Esophagus mucosa (tissue), 1 donor: ENCODE measurements around the gene CDK2. TPM values are rescaled to one million over a fixed set of nuclear protein-coding genes. Genes with fewer than 3 reads are reported as not detected.
"Not testable (repeated sequence)": the region's sequence is repeated elsewhere in the genome, so short reads cannot be mapped to it uniquely, and the experiment has no call there.

ENCODE experiments used
- ATAC-seq: fragments of 200-7000 bp; cut with Tn5 transposase; one replicate; pipeline ENCODE4 v1.9.1; 2020
- total RNA-seq: library from RNA; stranded (reverse); gene quantifications from one replicate; pipeline ENCODE4 v1.2.4, GENCODE V29; 2023
- donor health status: DM: yes; HTN: yes; CAD: no.

Gene CDK2
- total RNA-seq, 1 donor from 2014 or later = 20.5 TPM

- peak; percentile 37 for ATAC-seq
These were observed 27.7 kb upstream of the CDK2 start for GRCh38 chr12:55938826-55939501.

DNA sequence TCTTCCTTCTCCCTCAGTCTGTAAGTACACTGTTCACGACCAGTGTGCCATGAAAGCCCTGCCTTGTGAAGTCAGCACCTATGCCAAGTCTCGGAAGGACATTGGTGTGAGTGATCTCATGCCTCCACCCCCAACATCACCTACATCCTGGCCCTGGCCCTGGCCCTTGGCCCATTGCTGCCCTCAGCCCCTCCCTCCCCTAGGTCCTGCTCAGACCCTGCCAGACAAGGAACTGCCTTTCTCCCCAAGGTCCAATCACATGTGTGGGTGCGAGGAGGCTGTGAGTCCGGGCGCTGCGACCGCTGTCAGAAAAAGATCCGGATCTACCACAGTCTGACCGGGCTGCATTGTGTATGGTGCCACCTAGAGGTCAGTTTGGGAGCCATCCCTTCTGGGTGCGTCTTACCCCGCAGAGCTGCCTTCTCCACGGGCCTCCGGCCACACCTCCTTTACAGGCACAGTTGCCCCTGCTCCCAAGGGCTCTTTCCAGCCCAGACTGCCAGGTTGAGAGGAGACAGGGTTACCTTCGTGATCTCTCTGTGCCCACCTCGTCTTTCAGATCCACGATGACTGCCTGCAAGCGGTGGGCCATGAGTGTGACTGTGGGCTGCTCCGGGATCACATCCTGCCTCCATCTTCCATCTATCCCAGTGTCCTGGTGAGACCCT, 26.4 kb upstream of the CDK2 start:
- peak; percentile 89 for ATAC-seq

DNA sequence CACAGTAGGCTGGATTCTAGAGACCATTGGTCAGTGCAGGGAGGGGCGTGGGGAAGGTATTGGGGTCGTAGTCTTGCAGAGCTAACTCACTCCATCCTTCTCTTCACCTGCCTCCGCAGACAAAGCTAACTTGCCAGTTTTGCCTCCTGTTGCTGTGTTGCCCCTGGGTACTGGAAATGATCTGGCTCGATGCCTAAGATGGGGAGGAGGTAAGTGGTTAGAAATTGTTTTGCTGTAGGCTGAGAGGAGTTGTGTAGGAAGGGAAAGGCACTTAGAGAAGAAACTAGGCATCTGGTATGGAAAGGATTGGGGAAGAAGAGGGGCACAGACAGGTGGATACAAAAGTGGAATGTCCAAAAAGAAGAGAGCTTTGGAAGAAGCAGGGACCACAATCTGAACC, 24.6 kb upstream of the CDK2 start:
- ATAC-seq = no peak

- ATAC-seq = no peak
These were observed 24.0 kb upstream of the CDK2 start for GRCh38 chr12:55942577-55943136.

- no peak for ATAC-seq
These were observed 20.1 kb upstream of the CDK2 start for GRCh38 chr12:55946553-55946952.

DNA sequence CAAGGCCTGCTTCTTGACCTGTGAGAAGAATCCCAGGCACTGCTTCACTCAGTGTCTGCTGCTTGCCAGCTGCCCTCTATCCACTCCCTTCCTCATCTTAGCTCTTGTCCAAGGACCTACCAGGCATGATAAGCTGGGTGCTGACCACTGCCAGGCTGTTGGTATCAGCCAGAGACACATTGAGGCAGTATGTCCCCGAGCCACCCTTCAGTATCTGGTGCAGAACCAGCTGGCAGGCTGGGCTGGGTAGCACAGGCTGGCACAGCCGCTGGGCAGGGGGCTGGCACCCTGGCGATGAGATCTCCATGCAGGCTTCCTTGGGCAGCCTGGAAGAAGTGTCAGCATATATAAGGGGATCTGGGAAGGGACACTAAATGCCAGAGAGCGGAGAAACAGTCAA, 11.3 kb upstream of the CDK2 start:
- peak; percentile 3 for ATAC-seq

DNA sequence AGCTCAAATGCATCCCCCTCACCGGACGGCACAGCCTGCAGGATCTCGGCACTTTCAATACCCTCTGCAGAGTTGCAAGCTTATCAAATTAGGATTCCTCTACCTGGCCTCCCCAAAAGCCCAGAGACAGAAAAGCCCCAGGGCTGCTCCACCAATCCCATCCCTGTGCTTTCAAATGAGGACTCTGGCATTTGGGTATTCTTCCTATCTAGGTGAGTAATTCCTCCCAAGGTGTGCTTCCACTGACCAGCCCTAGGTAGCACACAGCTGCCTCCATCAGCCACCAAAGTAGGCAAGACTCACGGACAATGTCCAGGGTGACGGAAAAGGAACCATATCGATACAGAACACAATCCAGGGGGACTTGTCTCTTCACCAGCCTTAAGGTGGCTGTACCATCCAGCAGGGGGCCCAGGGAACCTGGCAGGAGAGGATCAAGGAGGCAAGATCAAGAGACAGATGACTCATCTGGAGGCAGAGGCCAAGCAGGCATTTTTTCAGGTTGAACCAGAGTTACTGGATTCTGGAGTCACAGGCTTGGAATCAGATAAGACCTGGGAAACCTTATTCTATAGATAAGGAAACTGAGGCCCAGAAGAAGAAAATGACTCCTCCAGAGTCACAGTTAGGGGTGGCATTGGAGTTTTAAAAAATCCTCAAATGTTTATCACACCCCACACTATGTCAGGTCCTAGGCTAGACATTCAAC, 10.7 kb upstream of the CDK2 start:
- ATAC-seq = peak; percentile 75

GRCh38 chr12:55957106-55957859, 9.3 kb upstream of the CDK2 start:
- ATAC-seq = peak; percentile 77

DNA sequence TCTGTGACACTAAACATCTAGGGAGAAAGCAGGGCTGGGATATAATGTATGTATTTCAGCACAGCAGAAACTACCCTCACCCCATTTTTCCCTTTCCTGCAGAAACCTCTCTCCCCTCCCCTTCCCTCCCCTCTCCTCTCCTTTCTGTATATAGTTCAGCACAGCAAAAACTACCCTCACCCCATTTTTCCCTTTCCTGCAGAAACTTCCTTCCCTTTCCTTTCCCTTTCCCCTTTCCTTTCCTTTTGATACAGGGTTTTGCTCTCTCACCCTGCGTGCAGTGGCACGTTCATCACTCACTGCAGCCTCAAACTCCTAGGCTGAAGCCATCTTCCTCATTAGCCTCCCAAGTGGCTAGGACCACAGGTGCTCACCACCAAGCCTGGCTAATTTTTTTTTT, 2.9 kb upstream of the CDK2 start:
- ATAC-seq = no peak

GRCh38 chr12:55965240-55965639, 1.4 kb upstream of the CDK2 start:
- ATAC-seq = no peak

DNA sequence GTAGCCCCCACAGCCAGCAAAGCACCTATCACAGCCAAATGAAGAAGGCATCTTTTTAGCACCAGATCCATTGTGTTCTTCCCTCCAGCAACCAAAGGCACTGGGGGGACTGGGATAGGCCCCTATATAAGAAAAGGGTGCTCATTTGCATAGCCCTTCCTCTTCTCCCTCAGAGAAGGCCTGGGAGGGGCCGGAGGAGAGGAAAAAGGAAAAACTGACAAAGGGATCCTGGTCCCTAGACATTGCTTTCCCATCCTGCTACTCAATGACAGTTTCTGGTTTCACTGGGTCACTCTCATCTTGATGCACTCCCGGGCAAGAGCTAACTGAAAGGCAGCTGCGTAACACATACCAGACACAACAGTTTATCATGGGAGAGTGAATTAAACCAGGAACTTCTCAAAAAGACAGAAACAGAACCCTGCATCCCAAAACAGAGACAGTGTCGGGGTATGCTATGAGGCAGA, 656 bp upstream of the CDK2 start, which contains the start of gene PMEL:
Gene PMEL (minus strand): TSS at position 102 of the 467 bp plus-strand sequence. CDS start 31 bp downstream, at position 71.
- peak; percentile 14 for ATAC-seq

DNA sequence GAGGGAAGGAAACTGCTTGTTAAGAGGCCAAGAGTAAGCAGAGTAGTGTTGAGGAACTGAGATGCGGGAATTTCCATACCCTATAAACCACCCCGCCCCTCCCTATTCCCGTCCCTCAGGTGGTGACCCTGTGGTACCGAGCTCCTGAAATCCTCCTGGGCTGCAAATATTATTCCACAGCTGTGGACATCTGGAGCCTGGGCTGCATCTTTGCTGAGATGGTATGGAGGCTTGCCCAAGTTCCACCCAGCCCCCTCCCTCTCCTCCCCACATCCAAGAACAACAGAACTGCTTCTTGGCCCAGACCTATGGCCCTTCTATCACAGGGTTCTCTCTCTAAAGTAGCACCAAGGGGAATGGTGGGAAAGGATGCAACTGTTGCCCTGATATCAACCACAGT, 2.7 kb downstream of the CDK2 start:
- no peak for ATAC-seq

- no peak for ATAC-seq
These were observed 4.1 kb downstream of the CDK2 start for GRCh38 chr12:55970775-55971174.

DNA sequence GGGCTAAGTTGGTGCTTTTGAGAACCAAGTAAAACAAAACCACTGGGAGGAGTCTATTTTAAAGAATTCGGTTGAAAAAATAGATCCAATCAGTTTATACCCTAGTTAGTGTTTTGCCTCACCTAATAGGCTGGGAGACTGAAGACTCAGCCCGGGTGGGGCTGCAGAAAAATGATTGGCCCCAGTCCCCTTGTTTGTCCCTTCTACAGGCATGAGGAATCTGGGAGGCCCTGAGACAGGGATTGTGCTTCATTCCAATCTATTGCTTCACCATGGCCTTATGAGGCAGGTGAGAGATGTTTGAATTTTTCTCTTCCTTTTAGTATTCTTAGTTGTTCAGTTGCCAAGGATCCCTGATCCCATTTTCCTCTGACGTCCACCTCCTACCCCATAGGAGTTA, 5.4 kb downstream of the CDK2 start:
- ATAC-seq = no peak

DNA sequence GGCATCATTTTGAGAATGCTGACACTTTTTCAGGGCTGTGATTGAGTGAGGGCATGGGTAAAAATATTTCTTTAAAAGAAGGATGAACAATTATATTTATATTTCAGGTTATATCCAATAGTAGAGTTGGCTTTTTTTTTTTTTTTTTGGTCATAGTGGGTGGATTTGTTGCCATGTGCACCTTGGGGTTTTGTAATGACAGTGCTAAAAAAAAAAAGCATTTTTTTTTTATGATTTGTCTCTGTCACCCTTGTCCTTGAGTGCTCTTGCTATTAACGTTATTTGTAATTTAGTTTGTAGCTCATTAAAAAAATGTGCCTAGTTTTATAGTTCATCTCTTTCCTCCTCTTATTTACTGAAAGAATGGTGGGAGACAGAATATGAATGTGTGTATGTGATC, 5.8 kb downstream of the CDK2 start:
- no peak for ATAC-seq

DNA sequence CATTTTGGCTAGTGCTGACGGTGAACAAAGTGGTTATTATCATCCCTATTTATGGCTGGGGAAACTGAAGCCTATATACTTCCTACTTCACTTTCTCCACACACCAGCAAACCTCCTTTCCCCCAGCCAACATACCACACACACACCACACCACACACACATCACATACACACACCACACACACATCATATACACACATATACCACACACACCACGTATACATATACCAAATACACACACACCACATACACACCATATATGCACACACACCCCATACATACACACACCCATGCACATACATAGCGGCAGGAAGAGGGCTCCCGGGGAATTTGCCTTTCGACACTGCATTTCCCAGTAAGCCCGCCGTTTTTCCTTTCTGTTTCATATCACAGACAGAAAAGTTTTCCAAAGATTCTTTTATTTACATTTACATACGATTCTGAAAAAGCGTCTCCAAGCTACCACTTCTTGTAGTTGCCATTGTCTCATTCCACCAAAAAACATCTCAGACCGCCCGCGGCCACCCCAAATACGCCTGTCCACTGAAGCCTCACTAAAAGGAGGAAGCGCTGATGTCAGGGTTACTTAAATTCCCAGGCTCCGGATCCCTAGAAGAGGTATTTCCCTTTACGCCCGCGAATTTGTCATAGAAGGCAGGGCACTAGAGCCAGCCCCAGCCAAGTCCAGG, 6.4 kb downstream of the CDK2 start:
- peak; percentile 12 for ATAC-seq

DNA sequence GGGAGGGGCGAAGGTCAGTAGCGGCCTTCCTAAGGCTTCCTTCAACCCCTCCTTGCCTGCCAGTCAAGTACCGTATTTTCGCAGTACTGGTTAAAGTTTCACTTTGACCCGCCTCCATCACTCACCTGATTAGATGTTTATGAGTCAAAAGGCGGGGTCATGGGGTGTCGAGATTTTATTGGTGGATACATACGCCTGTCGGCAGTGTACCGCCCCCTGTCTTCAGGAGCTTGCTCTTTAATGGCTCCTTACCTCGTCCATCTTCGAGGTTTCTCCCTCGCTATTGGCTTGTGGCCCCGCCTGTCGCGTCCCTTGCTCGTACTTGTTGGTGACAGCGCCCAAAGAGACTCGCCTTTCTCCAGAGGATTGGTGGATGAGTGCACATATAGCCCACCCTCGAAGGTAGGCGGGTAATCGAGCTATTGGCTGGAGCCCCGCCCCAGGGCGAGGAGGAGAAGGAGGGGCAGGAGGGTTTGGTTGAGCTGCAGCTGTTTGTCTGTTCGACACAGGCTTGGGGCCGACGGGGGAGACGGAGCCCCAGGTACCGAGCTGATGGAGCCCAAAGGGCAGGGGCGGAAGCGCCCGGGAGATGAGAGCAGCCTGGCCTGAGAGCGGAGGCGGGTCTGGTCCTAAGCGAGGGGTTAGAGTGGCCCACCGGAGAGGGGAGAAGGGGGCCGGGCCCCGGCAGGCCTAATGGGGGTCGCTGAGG, 7.1 kb downstream of the CDK2 start, which contains the start of gene RAB5B:
Gene RAB5B (plus strand): TSS at position 480 of the 709 bp plus-strand sequence. CDS start 12,883 bp downstream, outside the sequence.
- ATAC-seq = peak; percentile 94

- ATAC-seq = peak; percentile 49
These were observed 7.7 kb downstream of the CDK2 start for GRCh38 chr12:55974308-55974730.

DNA sequence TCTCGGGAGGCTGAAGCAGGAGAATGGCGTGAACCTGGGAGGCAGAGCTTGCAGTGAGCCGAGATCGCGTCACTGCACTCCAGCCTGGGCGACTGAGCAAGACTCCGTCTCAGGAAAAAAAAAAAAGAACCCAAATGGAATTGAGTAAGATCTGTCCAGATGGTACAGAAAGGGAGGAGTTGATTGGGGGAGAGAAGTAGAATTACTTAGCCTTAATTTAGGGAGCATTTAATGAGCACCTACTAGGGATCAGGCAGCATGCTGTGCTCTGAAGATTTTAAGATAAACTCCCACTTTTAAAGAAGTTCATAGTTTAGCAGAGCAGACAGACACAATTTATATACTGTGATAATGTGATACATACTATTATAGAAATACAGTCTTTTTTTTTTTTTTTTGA, 11.8 kb downstream of the CDK2 start:
- ATAC-seq = no peak

- ATAC-seq = no peak
These were observed 12.4 kb downstream of the CDK2 start for GRCh38 chr12:55979069-55979468.

DNA sequence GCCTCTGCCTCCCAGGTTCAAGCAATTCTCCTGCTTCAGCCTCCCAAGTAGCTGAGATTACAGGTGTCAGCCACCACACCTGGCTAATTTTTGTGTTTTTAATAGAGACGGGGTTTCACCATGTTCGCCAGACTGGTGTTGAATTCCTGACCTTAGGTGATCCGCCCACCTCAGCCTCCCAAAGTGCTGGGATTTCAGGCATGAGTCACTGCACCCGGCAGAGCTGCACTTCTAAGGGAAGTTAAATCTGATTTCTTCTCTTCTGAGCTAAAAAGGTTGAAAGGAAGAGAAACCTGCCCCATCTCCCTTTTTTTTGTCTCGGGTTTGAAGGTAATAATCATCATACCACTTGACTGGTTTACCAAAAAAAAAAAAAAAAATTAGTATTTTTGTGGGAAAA, 15.3 kb downstream of the CDK2 start:
- not testable (repeated sequence) for ATAC-seq
